ENCODE data around the gene LDLRAP1.
A peak's percentile ranks its signal among the peaks of the same experiment; 100 is the strongest.

LDLRAP1 gene

DNA sequence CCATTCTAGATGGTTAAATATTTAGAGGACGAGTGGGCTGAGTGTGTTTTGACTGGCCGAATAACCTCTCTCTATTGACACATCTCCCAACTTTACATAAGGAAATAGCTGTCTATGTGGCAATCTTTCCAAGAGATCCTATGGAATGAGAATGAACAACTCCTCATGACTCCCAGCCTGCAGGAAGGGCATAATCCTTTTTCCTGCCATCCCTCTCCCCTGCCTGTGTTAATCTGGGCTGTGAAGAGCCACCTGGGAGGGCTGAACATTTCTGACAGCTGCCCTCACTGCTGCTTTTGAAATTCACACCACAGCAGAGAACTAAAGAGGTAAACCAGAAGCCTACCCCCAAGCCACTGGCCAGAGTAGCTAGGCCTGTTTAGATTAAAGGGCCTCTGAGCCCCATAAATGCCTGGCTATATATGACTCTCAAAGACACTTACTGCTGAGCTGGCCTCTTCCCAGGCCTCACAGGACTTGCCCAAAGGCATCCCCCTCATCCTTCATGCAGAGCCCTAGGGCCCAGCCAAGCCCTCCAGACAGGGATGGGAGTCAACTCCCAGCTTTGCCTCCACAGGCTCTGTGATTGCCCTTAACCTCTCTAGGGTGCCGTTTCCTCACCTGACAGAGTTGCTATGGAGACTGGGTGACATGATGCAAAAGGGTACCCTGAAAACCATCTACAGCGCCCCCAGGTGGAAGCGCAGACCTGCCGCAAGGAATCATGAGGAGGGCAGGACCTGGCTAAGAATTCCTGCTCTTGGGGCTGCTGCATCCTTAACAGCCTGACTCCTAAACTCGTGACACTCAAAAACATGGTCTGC, 42.0 kb upstream of the LDLRAP1 start:
- peaks cover 20% of the 10 kb centered on the region for H3K4me1 ChIP-seq (ENCODE audit: control insufficient read depth, low read length)
- no peak for TF ChIP-seq EZH2phosphoT487 (IDR thresholded peaks at IDR 0.05; ENCODE audit: borderline replicate concordance, low read length)
- TF ChIP-seq, protein P1, sequence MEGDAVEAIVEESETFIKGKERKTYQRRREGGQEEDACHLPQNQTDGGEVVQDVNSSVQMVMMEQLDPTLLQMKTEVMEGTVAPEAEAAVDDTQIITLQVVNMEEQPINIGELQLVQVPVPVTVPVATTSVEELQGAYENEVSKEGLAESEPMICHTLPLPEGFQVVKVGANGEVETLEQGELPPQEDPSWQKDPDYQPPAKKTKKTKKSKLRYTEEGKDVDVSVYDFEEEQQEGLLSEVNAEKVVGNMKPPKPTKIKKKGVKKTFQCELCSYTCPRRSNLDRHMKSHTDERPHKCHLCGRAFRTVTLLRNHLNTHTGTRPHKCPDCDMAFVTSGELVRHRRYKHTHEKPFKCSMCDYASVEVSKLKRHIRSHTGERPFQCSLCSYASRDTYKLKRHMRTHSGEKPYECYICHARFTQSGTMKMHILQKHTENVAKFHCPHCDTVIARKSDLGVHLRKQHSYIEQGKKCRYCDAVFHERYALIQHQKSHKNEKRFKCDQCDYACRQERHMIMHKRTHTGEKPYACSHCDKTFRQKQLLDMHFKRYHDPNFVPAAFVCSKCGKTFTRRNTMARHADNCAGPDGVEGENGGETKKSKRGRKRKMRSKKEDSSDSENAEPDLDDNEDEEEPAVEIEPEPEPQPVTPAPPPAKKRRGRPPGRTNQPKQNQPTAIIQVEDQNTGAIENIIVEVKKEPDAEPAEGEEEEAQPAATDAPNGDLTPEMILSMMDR (IDR thresholded peaks at IDR 0.05; ENCODE audit: low read depth, low read length, poor library complexity, severe bottlenecking): peak; percentile 56
- no peaks in the 10 kb centered on the region for H3K9me3 ChIP-seq (ENCODE audit: control insufficient read depth, insufficient read depth, low read length)
- no peaks in the 10 kb centered on the region for H3K79me2 ChIP-seq (ENCODE audit: control insufficient read depth, low read length)
- no peak overlapping the region for H3K4me3 ChIP-seq (ENCODE audit: low read length)
- no peaks in the 10 kb centered on the region for H3K9me2 ChIP-seq (replicated peaks; ENCODE audit: control insufficient read depth, low read length)
- peaks cover 4% of the 10 kb centered on the region; the same call in 1 of the 2 replicates for H3F3A ChIP-seq (ENCODE audit: control insufficient read depth, insufficient read depth)
- no peak overlapping the region for H3K27ac ChIP-seq (ENCODE audit: low read depth, low read length)
- no peaks in the 10 kb centered on the region for H4K20me1 ChIP-seq (ENCODE audit: control insufficient read depth, insufficient read depth, low read depth, low read length)
- no peak overlapping the region for H3K4me2 ChIP-seq (ENCODE audit: low read length)
- no peaks in the 10 kb centered on the region for H3K27me3 ChIP-seq (ENCODE audit: control insufficient read depth, low read length)
- H3K36me3 ChIP-seq (ENCODE audit: control insufficient read depth, low read length): peaks cover 50% of the 10 kb centered on the region

DNA sequence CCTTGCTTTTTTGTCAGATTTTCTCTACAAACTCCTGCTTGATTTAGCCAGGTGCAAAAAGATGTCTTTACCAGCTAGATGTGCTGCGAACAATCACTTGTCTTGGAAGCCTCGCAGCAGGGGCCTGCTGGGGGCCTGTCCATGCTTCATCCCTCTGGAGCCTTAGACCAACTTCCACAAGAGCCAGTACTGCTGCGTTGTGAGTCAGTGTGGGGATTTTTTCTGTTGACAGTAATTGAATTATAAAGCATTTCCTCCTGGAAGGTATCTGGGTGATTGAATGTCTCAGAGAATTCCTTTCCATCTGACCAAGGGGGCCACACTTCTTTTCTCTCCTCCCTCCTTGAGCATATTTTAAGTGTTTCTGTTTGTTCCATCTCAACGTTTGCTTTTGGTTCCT, 40.4 kb upstream of the LDLRAP1 start:
- Histone ChIP-seq H3K9me2 (replicated peaks; ENCODE audit: control insufficient read depth, low read length) (no peaks in the 10 kb centered on the region), H3K79me2 (ENCODE audit: control insufficient read depth, low read length) (no peaks in the 10 kb centered on the region), H3F3A (ENCODE audit: control insufficient read depth, insufficient read depth) (peaks cover 4% of the 10 kb centered on the region; the same call in 1 of the 2 replicates), H3K4me2 (ENCODE audit: low read length) (no peak overlapping the region), H3K4me1 (ENCODE audit: control insufficient read depth, low read length) (peaks cover 20% of the 10 kb centered on the region), H3K9me3 (ENCODE audit: control insufficient read depth, insufficient read depth, low read length) (no peaks in the 10 kb centered on the region), H3K4me3 (ENCODE audit: low read length) (no peak overlapping the region), H3K27ac (ENCODE audit: low read depth, low read length) (no peak overlapping the region), H3K36me3 (ENCODE audit: control insufficient read depth, low read length) (peaks cover 38% of the 10 kb centered on the region), H4K20me1 (ENCODE audit: control insufficient read depth, insufficient read depth, low read depth, low read length) (no peaks in the 10 kb centered on the region), H3K27me3 (ENCODE audit: control insufficient read depth, low read length) (no peaks in the 10 kb centered on the region)
- TF ChIP-seq, protein P1 (IDR thresholded peaks at IDR 0.05; ENCODE audit: low read depth, low read length, poor library complexity, severe bottlenecking): no peak
- no peak for TF ChIP-seq EZH2phosphoT487 (IDR thresholded peaks at IDR 0.05; ENCODE audit: borderline replicate concordance, low read length)

GRCh38 chr1:25503551-25504426, 39.6 kb upstream of the LDLRAP1 start:
- Histone ChIP-seq H3K9me2 (replicated peaks; ENCODE audit: control insufficient read depth, low read length) (no peaks in the 10 kb centered on the region), H3K27ac (ENCODE audit: low read depth, low read length) (no peak overlapping the region)

More at GRCh38 chr1:25503551-25504426, 39.6 kb upstream of the LDLRAP1 start:
- peaks cover 20% of the 10 kb centered on the region for H3K4me1 ChIP-seq (ENCODE audit: control insufficient read depth, low read length)
- TF ChIP-seq EZH2phosphoT487 (IDR thresholded peaks at IDR 0.05; ENCODE audit: borderline replicate concordance, low read length): no peak
- TF ChIP-seq, protein P1 (IDR thresholded peaks at IDR 0.05; ENCODE audit: low read depth, low read length, poor library complexity, severe bottlenecking): peak; percentile 70
- H3K4me2 ChIP-seq (ENCODE audit: low read length): no peak overlapping the region
- H4K20me1 ChIP-seq (ENCODE audit: control insufficient read depth, insufficient read depth, low read depth, low read length): no peaks in the 10 kb centered on the region
- no peaks in the 10 kb centered on the region for H3K9me3 ChIP-seq (ENCODE audit: control insufficient read depth, insufficient read depth, low read length)
- H3K79me2 ChIP-seq (ENCODE audit: control insufficient read depth, low read length): no peaks in the 10 kb centered on the region
- H3F3A ChIP-seq (ENCODE audit: control insufficient read depth, insufficient read depth): peaks cover 4% of the 10 kb centered on the region; the same call in 1 of the 2 replicates
- H3K27me3 ChIP-seq (ENCODE audit: control insufficient read depth, low read length): no peaks in the 10 kb centered on the region
- H3K4me3 ChIP-seq (ENCODE audit: low read length): no peak overlapping the region
- peaks cover 29% of the 10 kb centered on the region for H3K36me3 ChIP-seq (ENCODE audit: control insufficient read depth, low read length)

Measured in DOHH2 (cell line).